CD8-positive, alpha-beta memory T cell (primary cell): ENCODE data around the gene MKI67. TPM values are rescaled to one million over a fixed set of nuclear protein-coding genes. Genes with fewer than 3 reads are reported as not detected.

ENCODE experiments used
- CTCF ChIA-PET: fragments of 350-600 bp; sonication (Branson Sonifier 250); formaldehyde crosslinking; loops from one replicate; lab custom pipeline; 2021; ENCODE audit warnings: antibody characterized with exemption; lab: Charles Lee
- POLR2A ChIA-PET: fragments of 350-600 bp; sonication (Branson Sonifier 250); formaldehyde crosslinking; loops from one replicate; lab custom pipeline; 2021; ENCODE audit warnings: antibody characterized with exemption; lab: Charles Lee
- DNase-seq, 5 donors: peaks; one replicate each; pipeline versions ENCODE4 v3.0.0 to v3.0.0-alpha.2; 2020 to 2022; ENCODE audit warnings: mixed read lengths in 1 of 5
- H3K27ac ChIP-seq: one replicate; pipeline ENCODE4 v1.7.0; 2013; ENCODE audit warnings: low read depth, mild to moderate bottlenecking, low read length, moderate library complexity
- H3K27me3 ChIP-seq: 2 replicates; pipeline ENCODE4 v1.7.0; 2013; ENCODE audit warnings: low read length, mild to moderate bottlenecking; ENCODE audit not compliant: insufficient read depth, poor library complexity, severe bottlenecking
- H3K36me3 ChIP-seq: 2 replicates; pipeline ENCODE4 v1.7.0; 2013; ENCODE audit warnings: mild to moderate bottlenecking, low read length, moderate library complexity; ENCODE audit not compliant: insufficient read depth
- H3K4me1 ChIP-seq: 2 replicates; pipeline ENCODE4 v1.7.0; 2013; ENCODE audit warnings: mild to moderate bottlenecking, low read length, moderate library complexity; ENCODE audit not compliant: insufficient read depth
- H3K4me3 ChIP-seq: 2 replicates; pipeline ENCODE4 v1.7.0; 2013; ENCODE audit warnings: mild to moderate bottlenecking, low read length
- H3K9me3 ChIP-seq: 2 replicates; pipeline ENCODE4 v1.7.0; 2013; ENCODE audit warnings: mild to moderate bottlenecking, low read length
- H3K27ac Mint-ChIP-seq, 8 donors: one replicate each; pipeline ENCODE4 v1.8.0; 2020 to 2021; ENCODE audit warnings: mixed read lengths in 8 of 8, mild to moderate bottlenecking in 6 of 8, inconsistent platforms in 3 of 8, moderate library complexity in 3 of 8
- H3K27me3 Mint-ChIP-seq, 2 donors: one replicate each; pipeline ENCODE4 v1.8.0; 2020 to 2021; ENCODE audit warnings: mixed read lengths in 2 of 2, mild to moderate bottlenecking in 1 of 2, moderate library complexity in 1 of 2
- H3K36me3 Mint-ChIP-seq, 3 donors: one replicate each; pipeline ENCODE4 v1.8.0; 2020 to 2021; ENCODE audit warnings: mixed read lengths in 3 of 3, inconsistent platforms in 1 of 3, mild to moderate bottlenecking in 1 of 3
- H3K4me1 Mint-ChIP-seq, 3 donors: one replicate each; pipeline ENCODE4 v1.8.0; 2020 to 2021; ENCODE audit warnings: mixed read lengths in 3 of 3, inconsistent platforms in 1 of 3, mild to moderate bottlenecking in 1 of 3
- H3K4me3 Mint-ChIP-seq, 7 donors: one replicate each; pipeline ENCODE4 v1.8.0; 2020 to 2021; ENCODE audit warnings: mixed read lengths in 7 of 7, mild to moderate bottlenecking in 6 of 7, moderate library complexity in 4 of 7, inconsistent platforms in 2 of 7
- H3K9me3 Mint-ChIP-seq, 5 donors: one replicate each; pipeline ENCODE4 v1.8.0; 2020 to 2022; ENCODE audit warnings: mixed read lengths in 5 of 5, mild to moderate bottlenecking in 3 of 5, moderate library complexity in 2 of 5, inconsistent platforms in 1 of 5
- polyA plus RNA-seq: library from polyadenylated mRNA; unstranded; fragments of 300-500 nt; fragmentation: Illumina TruSeq; gene quantifications from one replicate; pipeline ENCODE4 v1.2.3, GENCODE V29; 2021
- total RNA-seq, 2 experiments: library from RNA; stranded (reverse); gene quantifications; one replicate each; pipeline ENCODE4 v1.2.3, GENCODE V29; 2021

MKI67 gene
- total and polyA plus RNA-seq, 3 experiments from 2014 or later: 0.70 to 136 (median 113) TPM

- peak overlapping the region in 1 of 8 donors; percentile 40 for H3K27ac Mint-ChIP-seq
- no peaks in the 10 kb centered on the region for H3K9me3 Mint-ChIP-seq
- H3K4me3 Mint-ChIP-seq: peak overlapping the region in 1 of 7 donors; percentile 2
- POLR2A ChIA-PET: no interaction called here
- H3K4me1 ChIP-seq: peaks cover 34% of the 10 kb centered on the region
- no peak overlapping the region for H3K4me3 ChIP-seq
- no peaks in the 10 kb centered on the region for H3K27me3 Mint-ChIP-seq
- H3K27me3 ChIP-seq: no peaks in the 10 kb centered on the region
- peaks cover 20 to 46% (median 28%) of the 10 kb centered on the region in 3 donors for H3K4me1 Mint-ChIP-seq
- DNase-seq: no peak
- H3K9me3 ChIP-seq: no peaks in the 10 kb centered on the region
- no peaks in the 10 kb centered on the region for H3K36me3 Mint-ChIP-seq
- CTCF ChIA-PET: interaction anchor here (2.1 kb wide), 1 partner anchor 32 kb away, joined by 8 read pairs; no protein-coding TSS in a partner anchor
- H3K36me3 ChIP-seq: no peaks in the 10 kb centered on the region
- H3K27ac ChIP-seq: no peak overlapping the region
These were observed 24.3 kb downstream of the MKI67 start for GRCh38 chr10:128101901-128102300.

- POLR2A ChIA-PET: no interaction called here
- H3K27ac Mint-ChIP-seq: no peak overlapping the region
- H3K36me3 ChIP-seq: no peaks in the 10 kb centered on the region
- no peak overlapping the region for H3K4me3 ChIP-seq
- peaks cover 51% of the 10 kb centered on the region for H3K4me1 ChIP-seq
- H3K9me3 Mint-ChIP-seq: no peaks in the 10 kb centered on the region
- no peak overlapping the region for H3K27ac ChIP-seq
- no peaks in the 10 kb centered on the region for H3K27me3 Mint-ChIP-seq
- no peak for DNase-seq
- no peaks in the 10 kb centered on the region for H3K9me3 ChIP-seq
- no peak overlapping the region for H3K4me3 Mint-ChIP-seq
- H3K36me3 Mint-ChIP-seq: no peaks in the 10 kb centered on the region
- no peaks in the 10 kb centered on the region for H3K27me3 ChIP-seq
- peaks cover 40 to 61% (median 48%) of the 10 kb centered on the region in 3 donors for H3K4me1 Mint-ChIP-seq
- CTCF ChIA-PET: interaction anchor here (1.1 to 1.5 kb wide), 2 partner anchors 49 to 112 kb away, joined by 3 read pairs; no protein-coding TSS in a partner anchor
These were observed 26.3 kb downstream of the MKI67 start for GRCh38 chr10:128099901-128100300.

GRCh38 chr10:128098631-128099030 is 27.6 kb downstream of the MKI67 start:
- no peaks in the 10 kb centered on the region for H3K27me3 Mint-ChIP-seq
- no peaks in the 10 kb centered on the region for H3K36me3 ChIP-seq
- no peak overlapping the region for H3K27ac ChIP-seq
- no peaks in the 10 kb centered on the region for H3K27me3 ChIP-seq
- no peaks in the 10 kb centered on the region for H3K9me3 Mint-ChIP-seq
- no peaks in the 10 kb centered on the region for H3K36me3 Mint-ChIP-seq
- DNase-seq: no peak
- peaks cover 39% of the 10 kb centered on the region for H3K4me1 ChIP-seq
- peaks cover 40 to 53% (median 49%) of the 10 kb centered on the region in 3 donors for H3K4me1 Mint-ChIP-seq
- H3K9me3 ChIP-seq: no peaks in the 10 kb centered on the region
- ChIA-PET POLR2A (no interaction called here), CTCF (no interaction called here)
- H3K27ac Mint-ChIP-seq: peak overlapping the region in 1 of 8 donors; percentile 80
- H3K4me3 Mint-ChIP-seq: no peak overlapping the region
- no peak overlapping the region for H3K4me3 ChIP-seq

- DNase-seq: no peak
- Mint-ChIP-seq H3K4me3 (peak overlapping the region in 2 of 7 donors; percentile 18 to 58), H3K9me3 (no peaks in the 10 kb centered on the region), H3K27ac (peak overlapping the region in 3 of 8 donors; percentile 34 to 46 (median 35)), H3K4me1 (peaks cover 40 to 49% (median 45%) of the 10 kb centered on the region in 3 donors), H3K36me3 (no peaks in the 10 kb centered on the region), H3K27me3 (no peaks in the 10 kb centered on the region)
- Histone ChIP-seq H3K36me3 (no peaks in the 10 kb centered on the region), H3K4me3 (no peak overlapping the region), H3K27ac (no peak overlapping the region), H3K27me3 (no peaks in the 10 kb centered on the region), H3K9me3 (no peaks in the 10 kb centered on the region), H3K4me1 (peaks cover 31% of the 10 kb centered on the region)
- ChIA-PET POLR2A (no interaction called here), CTCF (no interaction called here)
These were observed 28.4 kb downstream of the MKI67 start for GRCh38 chr10:128097783-128098182.

- ChIA-PET CTCF (interaction anchor here (1.0 to 1.4 kb wide), 2 partner anchors 47 to 82 kb away, joined by 3 read pairs; no protein-coding TSS in a partner anchor), POLR2A (no interaction called here)
- Mint-ChIP-seq H3K27me3 (no peaks in the 10 kb centered on the region), H3K4me1 (peaks cover 35 to 49% (median 40%) of the 10 kb centered on the region in 3 donors), H3K27ac (peak overlapping the region in 5 of 8 donors; percentile 58 to 87 (median 75)), H3K9me3 (no peaks in the 10 kb centered on the region), H3K36me3 (no peaks in the 10 kb centered on the region), H3K4me3 (peak overlapping the region in 6 of 7 donors; percentile 52 to 80 (median 77))
- Histone ChIP-seq H3K9me3 (no peaks in the 10 kb centered on the region), H3K4me1 (peaks cover 23% of the 10 kb centered on the region), H3K36me3 (no peaks in the 10 kb centered on the region), H3K4me3 (no peak overlapping the region), H3K27me3 (no peaks in the 10 kb centered on the region), H3K27ac (no peak overlapping the region)
- DNase-seq: no peak
These were observed 29.6 kb downstream of the MKI67 start for GRCh38 chr10:128096486-128097199.

GRCh38 chr10:128095753-128096469 is 30.3 kb downstream of the MKI67 start:
- Mint-ChIP-seq H3K27ac (peak overlapping the region; percentile 51 to 88 (median 80)), H3K9me3 (no peaks in the 10 kb centered on the region), H3K4me1 (peaks cover 32 to 44% (median 40%) of the 10 kb centered on the region in 3 donors), H3K27me3 (no peaks in the 10 kb centered on the region), H3K36me3 (no peaks in the 10 kb centered on the region), H3K4me3 (peak overlapping the region; percentile 52 to 80 (median 76))
- H3K4me1 ChIP-seq: peaks cover 23% of the 10 kb centered on the region
- POLR2A ChIA-PET: no interaction called here
- H3K27me3 ChIP-seq: no peaks in the 10 kb centered on the region
- H3K9me3 ChIP-seq: no peaks in the 10 kb centered on the region
- peak overlapping the region; percentile 43 for H3K27ac ChIP-seq
- DNase-seq: peak in 1 of 5 donors; percentile 27
- CTCF ChIA-PET: interaction anchor here (0.6 to 1.4 kb wide), 4 partner anchors 9 to 116 kb away, joined by 3 to 4 read pairs (median 4); no protein-coding TSS in a partner anchor
- peak overlapping the region; percentile 34 for H3K4me3 ChIP-seq
- no peaks in the 10 kb centered on the region for H3K36me3 ChIP-seq

GRCh38 chr10:128095027-128095752 is 31.0 kb downstream of the MKI67 start:
- CTCF ChIA-PET: interaction anchor here (0.6 to 1.4 kb wide), 5 partner anchors 8 to 117 kb away, joined by 3 to 4 read pairs (median 3); no protein-coding TSS in a partner anchor
- Mint-ChIP-seq H3K36me3 (no peaks in the 10 kb centered on the region), H3K27me3 (no peaks in the 10 kb centered on the region), H3K9me3 (no peaks in the 10 kb centered on the region), H3K4me1 (peaks cover 32 to 44% (median 40%) of the 10 kb centered on the region in 3 donors), H3K27ac (peak overlapping the region; percentile 30 to 88 (median 80)), H3K4me3 (peak overlapping the region in 6 of 7 donors; percentile 52 to 80 (median 76))
- no peaks in the 10 kb centered on the region for H3K36me3 ChIP-seq
- peak overlapping the region; percentile 27 for H3K4me3 ChIP-seq
- peak overlapping the region; percentile 43 for H3K27ac ChIP-seq
- H3K27me3 ChIP-seq: no peaks in the 10 kb centered on the region
- no peaks in the 10 kb centered on the region for H3K9me3 ChIP-seq
- POLR2A ChIA-PET: no interaction called here
- H3K4me1 ChIP-seq: peaks cover 23% of the 10 kb centered on the region
- DNase-seq: peak in 4 of 5 donors; percentile 42 to 69 (median 63)
